HG02763 (cell line): ENCODE data around the gene NT5C3B.
"Not testable (repeated sequence)": the region's sequence is repeated elsewhere in the genome, so short reads cannot be mapped to it uniquely, and the experiment has no call there.

ENCODE experiments used
- ATAC-seq: cut with Tn5 transposase; IDR thresholded peaks from one replicate; pipeline ENCODE4 v1.9.1; 2021; ENCODE audit warnings: mild to moderate bottlenecking, moderate library complexity; ENCODE audit not compliant: unreplicated experiment

Gene NT5C3B

GRCh38 chr17:41785091-41785858, 50.8 kb downstream of the NT5C3B start:
- no peak for ATAC-seq

GRCh38 chr17:41784207-41784744, 51.8 kb downstream of the NT5C3B start:
- ATAC-seq = no peak

- no peak for ATAC-seq
These were observed 53.9 kb downstream of the NT5C3B start for GRCh38 chr17:41782142-41782541.

GRCh38 chr17:41781404-41782110, 54.5 kb downstream of the NT5C3B start:
- ATAC-seq = no peak

- no peak for ATAC-seq
These were observed 56.1 kb downstream of the NT5C3B start for GRCh38 chr17:41779954-41780353.

GRCh38 chr17:41777574-41778188, 58.4 kb downstream of the NT5C3B start:
- no peak for ATAC-seq

GRCh38 chr17:41777157-41777573, 58.9 kb downstream of the NT5C3B start:
- ATAC-seq = no peak

GRCh38 chr17:41776262-41776900, 59.7 kb downstream of the NT5C3B start:
- ATAC-seq = not testable (repeated sequence)

GRCh38 chr17:41775394-41776226, 60.4 kb downstream of the NT5C3B start:
- ATAC-seq = no peak
